GM12891 (cell line): ENCODE data around the gene MDFI.

Source experiments
- POLR2A ChIP-seq: IDR thresholded peaks from 2 replicates; pipeline ENCODE4 v1.6.1; 2011; ENCODE audit warnings: low read depth, low read length, control low read depth
- POLR2AphosphoS5 ChIP-seq: IDR thresholded peaks from 2 replicates; pipeline ENCODE4 v1.6.1; 2011; ENCODE audit warnings: low read depth, low read length, control low read depth
- TAF1 ChIP-seq: IDR thresholded peaks from 2 replicates; pipeline ENCODE4 v1.6.1; 2011; ENCODE audit warnings: low read depth, low read length, control low read depth

- no peak for TF ChIP-seq POLR2A
- no peak for TF ChIP-seq POLR2AphosphoS5
- TF ChIP-seq TAF1 = no peak
These were observed 57.6 kb downstream of the MDFI start for GRCh38 chr6:41695825-41696224.
